ENCODE results near the gene NPC1. TPM values are rescaled to one million over a fixed set of nuclear protein-coding genes. Genes with fewer than 3 reads are reported as not detected.

NPC1 gene
- total RNA-seq, 1 donor from 2014 or later = 44.8 TPM

- TF ChIP-seq CTCF (IDR thresholded peaks at IDR 0.05; ENCODE audit: partially characterized antibody, unreplicated experiment) = no peak
- Mint-ChIP-seq H3K36me3 (ENCODE audit: unreplicated experiment) (peaks cover 5% of the 10 kb centered on the region), H3K4me1 (ENCODE audit: low read depth, unreplicated experiment) (peaks cover 16% of the 10 kb centered on the region), H3K9me3 (ENCODE audit: unreplicated experiment) (peaks cover 3% of the 10 kb centered on the region), H3K4me3 (ENCODE audit: unreplicated experiment) (no peak overlapping the region), H3K27me3 (ENCODE audit: unreplicated experiment) (peaks cover 2% of the 10 kb centered on the region), H3K27ac (ENCODE audit: unreplicated experiment) (no peak overlapping the region)
- DNase-seq = no peak
Observed at GRCh38 chr18:23573020-23573419, 13.3 kb downstream of the NPC1 start.

DNA sequence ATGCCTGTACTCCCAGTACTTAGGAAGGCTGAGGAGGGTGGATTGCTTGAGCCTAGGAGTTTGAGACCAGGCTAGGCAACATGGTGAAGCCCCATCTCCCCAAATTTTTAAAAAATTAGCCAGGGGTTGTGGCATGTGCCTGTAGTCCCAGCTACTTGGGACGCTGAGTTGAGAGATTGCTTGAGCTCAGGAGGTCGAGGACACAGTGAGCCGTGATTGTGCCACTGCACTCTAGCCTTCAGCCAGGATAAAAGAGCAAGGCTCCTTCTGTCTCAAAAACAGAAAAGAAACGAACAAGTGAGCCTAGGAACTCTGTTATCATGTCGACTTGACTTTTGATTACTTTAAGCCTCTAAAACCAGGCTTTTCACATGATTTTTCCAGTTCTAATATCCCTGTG lies 13.7 kb downstream of the NPC1 start:
- peaks cover 5% of the 10 kb centered on the region for H3K36me3 Mint-ChIP-seq (ENCODE audit: unreplicated experiment)
- no peak overlapping the region for H3K27ac Mint-ChIP-seq (ENCODE audit: unreplicated experiment)

GRCh38 chr18:23572012-23572411 lies 14.3 kb downstream of the NPC1 start:
- TF ChIP-seq CTCF (IDR thresholded peaks at IDR 0.05; ENCODE audit: partially characterized antibody, unreplicated experiment) = no peak
- no peak overlapping the region for H3K27ac Mint-ChIP-seq (ENCODE audit: unreplicated experiment)
- no peak for DNase-seq
- H3K9me3 Mint-ChIP-seq (ENCODE audit: unreplicated experiment) = peaks cover 3% of the 10 kb centered on the region
- peaks cover 5% of the 10 kb centered on the region for H3K36me3 Mint-ChIP-seq (ENCODE audit: unreplicated experiment)
- H3K4me3 Mint-ChIP-seq (ENCODE audit: unreplicated experiment) = no peak overlapping the region
- H3K4me1 Mint-ChIP-seq (ENCODE audit: low read depth, unreplicated experiment) = peaks cover 16% of the 10 kb centered on the region
- H3K27me3 Mint-ChIP-seq (ENCODE audit: unreplicated experiment) = peaks cover 2% of the 10 kb centered on the region

More for the DNA sequence above, 13.7 kb downstream of the NPC1 start:
- peaks cover 3% of the 10 kb centered on the region for H3K9me3 Mint-ChIP-seq (ENCODE audit: unreplicated experiment)
- peaks cover 16% of the 10 kb centered on the region for H3K4me1 Mint-ChIP-seq (ENCODE audit: low read depth, unreplicated experiment)
- no peak for TF ChIP-seq CTCF (IDR thresholded peaks at IDR 0.05; ENCODE audit: partially characterized antibody, unreplicated experiment)
- peaks cover 2% of the 10 kb centered on the region for H3K27me3 Mint-ChIP-seq (ENCODE audit: unreplicated experiment)
- no peak overlapping the region for H3K4me3 Mint-ChIP-seq (ENCODE audit: unreplicated experiment)
- DNase-seq = no peak

DNA sequence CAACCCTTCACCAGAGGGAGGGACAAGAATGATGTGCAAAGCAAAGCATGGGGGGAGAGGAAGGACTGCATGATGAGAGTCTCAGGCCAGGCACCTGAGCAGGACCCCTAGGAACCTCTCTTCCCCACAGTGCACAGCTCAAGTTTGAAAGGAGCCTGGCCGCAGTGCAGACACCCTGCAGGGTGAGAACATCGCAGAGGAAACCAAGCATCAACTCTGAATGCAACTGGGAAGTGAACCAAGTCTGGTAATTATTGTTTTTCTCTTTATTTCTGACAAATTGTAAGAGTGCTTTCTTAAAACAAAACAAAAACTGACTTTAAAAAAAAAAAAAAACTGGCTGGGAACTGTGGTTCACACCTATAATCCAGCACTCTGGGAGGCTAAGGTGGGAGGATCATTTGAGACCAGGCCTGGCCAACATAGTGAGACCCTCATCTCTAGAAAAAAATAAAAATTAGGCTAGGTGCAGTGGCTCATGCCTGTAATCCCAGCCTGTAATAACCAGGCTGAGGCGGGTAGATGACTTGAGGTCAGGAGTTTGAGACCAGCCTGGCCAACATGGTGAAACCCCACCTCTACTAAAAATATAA lies 15.3 kb downstream of the NPC1 start:
- H3K36me3 Mint-ChIP-seq (ENCODE audit: unreplicated experiment) = no peaks in the 10 kb centered on the region
- no peak overlapping the region for H3K27ac Mint-ChIP-seq (ENCODE audit: unreplicated experiment)
- H3K4me3 Mint-ChIP-seq (ENCODE audit: unreplicated experiment) = no peak overlapping the region
- H3K9me3 Mint-ChIP-seq (ENCODE audit: unreplicated experiment) = peaks cover 1% of the 10 kb centered on the region
- H3K27me3 Mint-ChIP-seq (ENCODE audit: unreplicated experiment) = peaks cover under 1% of the 10 kb centered on the region
- H3K4me1 Mint-ChIP-seq (ENCODE audit: low read depth, unreplicated experiment) = peaks cover 16% of the 10 kb centered on the region
- TF ChIP-seq CTCF (IDR thresholded peaks at IDR 0.05; ENCODE audit: partially characterized antibody, unreplicated experiment) = no peak
- no peak for DNase-seq

GRCh38 chr18:23569299-23570063 lies 16.8 kb downstream of the NPC1 start:
- Mint-ChIP-seq H3K27ac (ENCODE audit: unreplicated experiment) (no peak overlapping the region), H3K36me3 (ENCODE audit: unreplicated experiment) (no peaks in the 10 kb centered on the region), H3K9me3 (ENCODE audit: unreplicated experiment) (peaks cover 1% of the 10 kb centered on the region), H3K4me3 (ENCODE audit: unreplicated experiment) (no peak overlapping the region), H3K27me3 (ENCODE audit: unreplicated experiment) (no peaks in the 10 kb centered on the region), H3K4me1 (ENCODE audit: low read depth, unreplicated experiment) (peaks cover 8% of the 10 kb centered on the region)
- no peak for DNase-seq
- no peak for TF ChIP-seq CTCF (IDR thresholded peaks at IDR 0.05; ENCODE audit: partially characterized antibody, unreplicated experiment)

Data from glutamatergic neuron (in vitro differentiated cells).